Measurements from ENCODE around the gene ROR2. TPM values are rescaled to one million over a fixed set of nuclear protein-coding genes. Genes with fewer than 3 reads are reported as not detected.

ROR2 gene
- total RNA-seq, 4 donors from 2014 or later = 1.8 to 4.2 (median 2.7) TPM

GRCh38 chr9:91886414-91887076 lies 63.5 kb downstream of the ROR2 start:
- Histone ChIP-seq H3K4me1 (no peaks in the 10 kb centered on the region), H3K27ac (no peak overlapping the region), H3K4me3 (no peak overlapping the region), H3K36me3 (no peaks in the 10 kb centered on the region), H3K27me3 (no peaks in the 10 kb centered on the region), H3K9me3 (no peaks in the 10 kb centered on the region)
- 40 to 52% methylated on average over 32 of the region's 32 CpGs for WGBS, 2 donors
- no peak for DNase-seq (ENCODE audit: low spot score in 2 of 2)
- TF ChIP-seq POLR2A (IDR thresholded peaks at IDR 0.05) (no peak), EP300 (IDR thresholded peaks at IDR 0.05) (no peak)
- TF ChIP-seq, protein P1, sequence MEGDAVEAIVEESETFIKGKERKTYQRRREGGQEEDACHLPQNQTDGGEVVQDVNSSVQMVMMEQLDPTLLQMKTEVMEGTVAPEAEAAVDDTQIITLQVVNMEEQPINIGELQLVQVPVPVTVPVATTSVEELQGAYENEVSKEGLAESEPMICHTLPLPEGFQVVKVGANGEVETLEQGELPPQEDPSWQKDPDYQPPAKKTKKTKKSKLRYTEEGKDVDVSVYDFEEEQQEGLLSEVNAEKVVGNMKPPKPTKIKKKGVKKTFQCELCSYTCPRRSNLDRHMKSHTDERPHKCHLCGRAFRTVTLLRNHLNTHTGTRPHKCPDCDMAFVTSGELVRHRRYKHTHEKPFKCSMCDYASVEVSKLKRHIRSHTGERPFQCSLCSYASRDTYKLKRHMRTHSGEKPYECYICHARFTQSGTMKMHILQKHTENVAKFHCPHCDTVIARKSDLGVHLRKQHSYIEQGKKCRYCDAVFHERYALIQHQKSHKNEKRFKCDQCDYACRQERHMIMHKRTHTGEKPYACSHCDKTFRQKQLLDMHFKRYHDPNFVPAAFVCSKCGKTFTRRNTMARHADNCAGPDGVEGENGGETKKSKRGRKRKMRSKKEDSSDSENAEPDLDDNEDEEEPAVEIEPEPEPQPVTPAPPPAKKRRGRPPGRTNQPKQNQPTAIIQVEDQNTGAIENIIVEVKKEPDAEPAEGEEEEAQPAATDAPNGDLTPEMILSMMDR (IDR thresholded peaks at IDR 0.05) = no peak

DNA sequence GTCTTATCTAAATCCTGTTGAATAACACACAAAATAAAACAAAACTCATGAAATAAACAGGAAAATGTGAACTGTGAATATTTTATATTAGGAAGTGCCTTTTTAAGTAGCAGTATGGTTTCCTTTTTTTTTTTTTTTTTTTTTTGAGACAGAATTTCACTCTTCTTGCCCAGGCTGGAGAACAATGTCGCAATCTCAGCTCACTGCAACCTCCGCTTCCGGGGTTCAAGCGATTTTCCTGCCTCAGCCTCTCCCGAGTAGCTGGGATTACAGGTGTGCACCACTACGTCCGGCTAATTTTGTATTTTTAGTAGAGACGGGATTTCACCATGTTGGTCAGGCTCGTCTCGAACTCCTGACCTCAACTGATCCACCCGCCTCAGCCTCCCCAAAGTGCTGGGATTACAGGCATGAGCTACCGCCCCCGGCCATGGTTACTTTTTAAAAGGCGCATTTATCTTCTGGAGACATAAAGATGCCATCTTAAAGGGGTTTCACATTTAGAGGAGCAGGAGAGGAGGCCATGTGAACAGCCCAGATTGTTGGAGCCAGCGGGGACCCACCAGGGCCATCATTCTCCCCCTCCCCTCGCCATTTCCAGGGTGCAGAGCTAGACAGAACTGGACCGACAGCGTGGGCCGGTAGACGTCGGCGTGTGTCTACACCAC lies 64.1 kb downstream of the ROR2 start:
- no peak for DNase-seq (ENCODE audit: low spot score in 2 of 2)
- no peak overlapping the region for H3K4me3 ChIP-seq
- no peaks in the 10 kb centered on the region for H3K9me3 ChIP-seq
- no peaks in the 10 kb centered on the region for H3K4me1 ChIP-seq
- H3K27me3 ChIP-seq = no peaks in the 10 kb centered on the region
- 62 to 82% methylated on average over 22 of the region's 22 CpGs for WGBS, 2 donors
- no peaks in the 10 kb centered on the region for H3K36me3 ChIP-seq
- TF ChIP-seq, protein P1 (IDR thresholded peaks at IDR 0.05) = no peak
- TF ChIP-seq EP300 (IDR thresholded peaks at IDR 0.05) (no peak), POLR2A (IDR thresholded peaks at IDR 0.05) (no peak)
- no peak overlapping the region for H3K27ac ChIP-seq

GRCh38 chr9:91884696-91885687 lies 65.0 kb downstream of the ROR2 start:
- no peaks in the 10 kb centered on the region for H3K4me1 ChIP-seq
- no peak overlapping the region for H3K27ac ChIP-seq
- H3K4me3 ChIP-seq = no peak overlapping the region
- DNase-seq (ENCODE audit: low spot score in 2 of 2) = no peak
- no peaks in the 10 kb centered on the region for H3K27me3 ChIP-seq
- WGBS, 2 donors = 67 to 70% methylated on average over 12 of the region's 12 CpGs
- no peaks in the 10 kb centered on the region for H3K9me3 ChIP-seq
- TF ChIP-seq EP300 (IDR thresholded peaks at IDR 0.05) = no peak
- no peak for TF ChIP-seq POLR2A (IDR thresholded peaks at IDR 0.05)
- TF ChIP-seq, protein P1 (IDR thresholded peaks at IDR 0.05) = no peak
- no peaks in the 10 kb centered on the region for H3K36me3 ChIP-seq

GRCh38 chr9:91884153-91884552 lies 65.9 kb downstream of the ROR2 start:
- Histone ChIP-seq H3K27ac (no peak overlapping the region), H3K9me3 (no peaks in the 10 kb centered on the region), H3K27me3 (no peaks in the 10 kb centered on the region), H3K4me3 (no peak overlapping the region), H3K36me3 (no peaks in the 10 kb centered on the region), H3K4me1 (no peaks in the 10 kb centered on the region)
- WGBS, 2 donors = 93 to 97% methylated on average over 1 of the region's 1 CpG
- no peak for DNase-seq (ENCODE audit: low spot score in 2 of 2)
- TF ChIP-seq EP300 (IDR thresholded peaks at IDR 0.05) (no peak), POLR2A (IDR thresholded peaks at IDR 0.05) (no peak)
- TF ChIP-seq, protein P1 (IDR thresholded peaks at IDR 0.05) = no peak
